HG03432 (cell line): ENCODE measurements around the gene CLIP1.
"Not testable (repeated sequence)": the region's sequence is repeated elsewhere in the genome, so short reads cannot be mapped to it uniquely, and the experiment has no call there.

Experiments used
- ATAC-seq: cut with Tn5 transposase; IDR thresholded peaks from one replicate; pipeline ENCODE4 v1.9.1; 2021; ENCODE audit warnings: mild to moderate bottlenecking, moderate library complexity; ENCODE audit not compliant: unreplicated experiment

CLIP1 gene

GRCh38 chr12:122265476-122265875 is 157.0 kb downstream of the CLIP1 start:
- no peak for ATAC-seq

GRCh38 chr12:122260735-122261134 is 161.7 kb downstream of the CLIP1 start:
- not testable (repeated sequence) for ATAC-seq

- not testable (repeated sequence) for ATAC-seq
These were observed 163.5 kb downstream of the CLIP1 start for GRCh38 chr12:122258939-122259338.

GRCh38 chr12:122258462-122258861 is 164.0 kb downstream of the CLIP1 start:
- not testable (repeated sequence) for ATAC-seq

- ATAC-seq, result no peak
These were observed 171.9 kb downstream of the CLIP1 start for GRCh38 chr12:122250536-122250935.

- no peak for ATAC-seq
These were observed 172.4 kb downstream of the CLIP1 start for GRCh38 chr12:122250047-122250446.

- no peak for ATAC-seq
These were observed 176.9 kb downstream of the CLIP1 start for GRCh38 chr12:122245553-122245952.

- no peak for ATAC-seq
These were observed 177.7 kb downstream of the CLIP1 start for GRCh38 chr12:122244565-122245371.

- no peak for ATAC-seq
These were observed 178.5 kb downstream of the CLIP1 start for GRCh38 chr12:122243965-122244364.

- no peak for ATAC-seq
These were observed 183.6 kb downstream of the CLIP1 start for GRCh38 chr12:122238861-122239260.

- ATAC-seq, result no peak
These were observed 186.7 kb downstream of the CLIP1 start for GRCh38 chr12:122235741-122236140.

- no peak for ATAC-seq
These were observed 189.8 kb downstream of the CLIP1 start for GRCh38 chr12:122232691-122233090.

- ATAC-seq, result no peak
These were observed 191.7 kb downstream of the CLIP1 start for GRCh38 chr12:122230798-122231197.

- ATAC-seq, result no peak
These were observed 194.4 kb downstream of the CLIP1 start for GRCh38 chr12:122228092-122228491.

- ATAC-seq, result no peak
These were observed 195.1 kb downstream of the CLIP1 start for GRCh38 chr12:122227341-122227740.

- ATAC-seq, result no peak
These were observed 195.9 kb downstream of the CLIP1 start for GRCh38 chr12:122226366-122227125.

GRCh38 chr12:122225683-122226365 is 196.6 kb downstream of the CLIP1 start, which contains the start of gene DIABLO:
Gene DIABLO, minus strand, starts transcription at chr12:122226052. Its CDS starts 38 bp downstream, at chr12:122226014.
- peak; percentile 91 for ATAC-seq
